H1 (cell line): Measurements from ENCODE around the gene LDLRAD4. TPM values are rescaled to one million over a fixed set of nuclear protein-coding genes. Genes with fewer than 3 reads are reported as not detected.

Experiments
- CHD1 ChIP-seq: IDR thresholded peaks from 2 replicates; pipeline ENCODE4 v1.6.1; 2012; ENCODE audit warnings: low read depth, low read length, improper control_type of control experiment
- CHD2 ChIP-seq: IDR thresholded peaks from 2 replicates; pipeline ENCODE4 v1.6.1; 2012; ENCODE audit warnings: low read length, improper control_type of control experiment
- FOSL1 ChIP-seq: IDR thresholded peaks from 2 replicates; pipeline ENCODE4 v1.6.1; 2011; ENCODE audit warnings: mild to moderate bottlenecking, low read depth, low read length, moderate library complexity; ENCODE audit not compliant: insufficient read depth
- GTF2F1 ChIP-seq: IDR thresholded peaks from 2 replicates; pipeline ENCODE4 v1.6.1; 2012; ENCODE audit warnings: low read depth, low read length, improper control_type of control experiment, borderline replicate concordance
- POU5F1 ChIP-seq: IDR thresholded peaks from 2 replicates; pipeline ENCODE4 v1.6.1; 2011; ENCODE audit warnings: low read depth, mild to moderate bottlenecking, low read length, moderate library complexity
- SP2 ChIP-seq: IDR thresholded peaks from 2 replicates; pipeline ENCODE4 v1.6.1; 2012; ENCODE audit warnings: mild to moderate bottlenecking, low read length, inconsistent platforms
- TCF12 ChIP-seq: IDR thresholded peaks from 2 replicates; pipeline ENCODE4 v1.6.1; 2011; ENCODE audit warnings: low read depth, mild to moderate bottlenecking, low read length
- polyA plus RNA-seq, 7 experiments: library from polyadenylated mRNA; depleted of rRNA in 3 of 7; stranded (reverse) in 5 of 7; unstranded in 2 of 7; fragments of >200 nt in 5 of 7; fragments of 200-250 nt in 2 of 7; gene quantifications; 1 replicate in 5 of 7; 2 replicates in 1 of 7; 4 replicates in 1 of 7; pipeline versions ENCODE4 v1.2.1 to v1.2.3, GENCODE V29; 2011 to 2013; ENCODE audit warnings: missing spikeins in 2 of 7, mixed read lengths in 2 of 7
- total RNA-seq: library from RNA; stranded (reverse); fragmentation: NEBNext Ultra II Directional; extraction: Animal tissue kit (Norgen Biotek cat#: 25700); gene quantifications from 2 replicates; pipeline ENCODE4 v1.2.1, GENCODE V29; 2021

The LDLRAD4 gene
- total and polyA plus RNA-seq, 2 of the 8 experiments (the other 6 are each of a cell fraction or from before 2014, with no cell fraction given): 0.77 to 1.4 TPM

GRCh38 chr18:13438507-13439056 is 220.0 kb downstream of the LDLRAD4 start (continued):
- TF ChIP-seq TCF12 (no peak), CHD2 (no peak), SP2 (no peak), FOSL1 (no peak), GTF2F1 (no peak), CHD1 (no peak), POU5F1 (no peak)
